ENCODE data around the gene COTL1. TPM values are rescaled to one million over a fixed set of nuclear protein-coding genes. Genes with fewer than 3 reads are reported as not detected.

Gene COTL1
- total and polyA plus RNA-seq, 9 of the 15 experiments (the other 6 are each of a cell fraction or from before 2014, with no cell fraction given): 27.7 to 185 (median 72.5) TPM

DNA sequence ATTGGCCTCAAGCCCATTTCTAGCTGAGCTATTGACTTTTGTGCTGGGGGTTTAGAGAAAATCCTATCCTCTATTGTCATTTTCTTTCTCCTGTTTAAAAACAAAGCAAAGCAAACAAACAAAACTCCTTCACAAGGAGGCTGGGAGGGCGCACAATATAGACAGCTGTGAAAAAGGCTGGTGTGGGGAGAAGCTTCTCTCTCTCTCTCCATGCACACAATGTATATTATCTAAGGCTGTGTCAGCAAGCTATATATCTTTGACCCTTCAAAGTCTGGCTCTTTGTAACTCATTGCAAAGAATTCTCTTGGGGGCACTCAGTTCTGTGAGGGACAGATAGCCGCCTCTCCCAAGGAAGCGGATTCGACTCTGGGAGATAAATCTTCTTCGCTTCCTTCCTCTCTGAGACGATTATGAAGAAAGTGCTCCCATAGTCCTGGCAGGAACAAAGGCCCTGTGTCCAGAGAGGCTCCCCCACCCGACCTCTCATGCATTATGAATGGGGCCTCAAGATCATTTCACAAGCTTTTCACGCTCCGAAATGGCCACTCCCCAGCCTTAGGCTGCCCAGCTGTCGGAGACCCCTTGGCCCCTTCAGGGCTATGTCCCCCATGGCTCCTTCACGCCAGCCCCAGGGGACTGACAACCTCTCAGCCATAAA is 80.3 kb downstream of the COTL1 start (continued):
- TF ChIP-seq, protein P1, sequence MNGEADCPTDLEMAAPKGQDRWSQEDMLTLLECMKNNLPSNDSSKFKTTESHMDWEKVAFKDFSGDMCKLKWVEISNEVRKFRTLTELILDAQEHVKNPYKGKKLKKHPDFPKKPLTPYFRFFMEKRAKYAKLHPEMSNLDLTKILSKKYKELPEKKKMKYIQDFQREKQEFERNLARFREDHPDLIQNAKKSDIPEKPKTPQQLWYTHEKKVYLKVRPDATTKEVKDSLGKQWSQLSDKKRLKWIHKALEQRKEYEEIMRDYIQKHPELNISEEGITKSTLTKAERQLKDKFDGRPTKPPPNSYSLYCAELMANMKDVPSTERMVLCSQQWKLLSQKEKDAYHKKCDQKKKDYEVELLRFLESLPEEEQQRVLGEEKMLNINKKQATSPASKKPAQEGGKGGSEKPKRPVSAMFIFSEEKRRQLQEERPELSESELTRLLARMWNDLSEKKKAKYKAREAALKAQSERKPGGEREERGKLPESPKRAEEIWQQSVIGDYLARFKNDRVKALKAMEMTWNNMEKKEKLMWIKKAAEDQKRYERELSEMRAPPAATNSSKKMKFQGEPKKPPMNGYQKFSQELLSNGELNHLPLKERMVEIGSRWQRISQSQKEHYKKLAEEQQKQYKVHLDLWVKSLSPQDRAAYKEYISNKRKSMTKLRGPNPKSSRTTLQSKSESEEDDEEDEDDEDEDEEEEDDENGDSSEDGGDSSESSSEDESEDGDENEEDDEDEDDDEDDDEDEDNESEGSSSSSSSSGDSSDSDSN (IDR thresholded peaks at IDR 0.05; ENCODE audit: borderline replicate concordance in 1 of 2, low read depth in 2 of 2, low read length in 2 of 2): peak; percentile 31 to 55; a peak in 2 of 4 replicates
- TF ChIP-seq RBM22 (IDR thresholded peaks at IDR 0.05; ENCODE audit: low read depth, low read length, poor library complexity, severe bottlenecking) (no peak), SMARCA4 (IDR thresholded peaks at IDR 0.05) (peak; percentile 90), KDM1A (IDR thresholded peaks at IDR 0.05) (peak; percentile 68 to 79), ATF1 (CRISPR knock-in tag; IDR thresholded peaks at IDR 0.05) (no peak), ATF1 (tag; IDR thresholded peaks at IDR 0.05) (peak; percentile 78), ZNF696 (CRISPR knock-in tag; conservative IDR thresholded peaks at IDR 0.05) (no peak), BRD4 (IDR thresholded peaks at IDR 0.05) (peak; percentile 89), GTF2F1 (IDR thresholded peaks at IDR 0.05; ENCODE audit: low read depth, low read length) (no peak), FOXK1 (CRISPR knock-in tag; IDR thresholded peaks at IDR 0.05; ENCODE audit: borderline replicate concordance) (no peak), LARP7 (IDR thresholded peaks at IDR 0.05) (no peak), PCBP2 (IDR thresholded peaks at IDR 0.05; ENCODE audit: low read depth, low read length, poor library complexity, severe bottlenecking) (no peak), GATA2 (CRISPR knock-in tag; IDR thresholded peaks at IDR 0.05) (peak; percentile 69; the same call in 1 of the 2 replicates)
- TF ChIP-seq, protein P2, sequence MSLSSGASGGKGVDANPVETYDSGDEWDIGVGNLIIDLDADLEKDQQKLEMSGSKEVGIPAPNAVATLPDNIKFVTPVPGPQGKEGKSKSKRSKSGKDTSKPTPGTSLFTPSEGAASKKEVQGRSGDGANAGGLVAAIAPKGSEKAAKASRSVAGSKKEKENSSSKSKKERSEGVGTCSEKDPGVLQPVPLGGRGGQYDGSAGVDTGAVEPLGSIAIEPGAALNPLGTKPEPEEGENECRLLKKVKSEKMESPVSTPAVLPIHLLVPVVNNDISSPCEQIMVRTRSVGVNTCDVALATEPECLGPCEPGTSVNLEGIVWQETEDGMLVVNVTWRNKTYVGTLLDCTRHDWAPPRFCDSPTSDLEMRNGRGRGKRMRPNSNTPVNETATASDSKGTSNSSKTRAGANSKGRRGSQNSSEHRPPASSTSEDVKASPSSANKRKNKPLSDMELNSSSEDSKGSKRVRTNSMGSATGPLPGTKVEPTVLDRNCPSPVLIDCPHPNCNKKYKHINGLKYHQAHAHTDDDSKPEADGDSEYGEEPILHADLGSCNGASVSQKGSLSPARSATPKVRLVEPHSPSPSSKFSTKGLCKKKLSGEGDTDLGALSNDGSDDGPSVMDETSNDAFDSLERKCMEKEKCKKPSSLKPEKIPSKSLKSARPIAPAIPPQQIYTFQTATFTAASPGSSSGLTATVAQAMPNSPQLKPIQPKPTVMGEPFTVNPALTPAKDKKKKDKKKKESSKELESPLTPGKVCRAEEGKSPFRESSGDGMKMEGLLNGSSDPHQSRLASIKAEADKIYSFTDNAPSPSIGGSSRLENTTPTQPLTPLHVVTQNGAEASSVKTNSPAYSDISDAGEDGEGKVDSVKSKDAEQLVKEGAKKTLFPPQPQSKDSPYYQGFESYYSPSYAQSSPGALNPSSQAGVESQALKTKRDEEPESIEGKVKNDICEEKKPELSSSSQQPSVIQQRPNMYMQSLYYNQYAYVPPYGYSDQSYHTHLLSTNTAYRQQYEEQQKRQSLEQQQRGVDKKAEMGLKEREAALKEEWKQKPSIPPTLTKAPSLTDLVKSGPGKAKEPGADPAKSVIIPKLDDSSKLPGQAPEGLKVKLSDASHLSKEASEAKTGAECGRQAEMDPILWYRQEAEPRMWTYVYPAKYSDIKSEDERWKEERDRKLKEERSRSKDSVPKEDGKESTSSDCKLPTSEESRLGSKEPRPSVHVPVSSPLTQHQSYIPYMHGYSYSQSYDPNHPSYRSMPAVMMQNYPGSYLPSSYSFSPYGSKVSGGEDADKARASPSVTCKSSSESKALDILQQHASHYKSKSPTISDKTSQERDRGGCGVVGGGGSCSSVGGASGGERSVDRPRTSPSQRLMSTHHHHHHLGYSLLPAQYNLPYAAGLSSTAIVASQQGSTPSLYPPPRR (CRISPR knock-in tag; IDR thresholded peaks at IDR 0.05; ENCODE audit: borderline replicate concordance): no peak
- TF ChIP-seq, protein P3, sequence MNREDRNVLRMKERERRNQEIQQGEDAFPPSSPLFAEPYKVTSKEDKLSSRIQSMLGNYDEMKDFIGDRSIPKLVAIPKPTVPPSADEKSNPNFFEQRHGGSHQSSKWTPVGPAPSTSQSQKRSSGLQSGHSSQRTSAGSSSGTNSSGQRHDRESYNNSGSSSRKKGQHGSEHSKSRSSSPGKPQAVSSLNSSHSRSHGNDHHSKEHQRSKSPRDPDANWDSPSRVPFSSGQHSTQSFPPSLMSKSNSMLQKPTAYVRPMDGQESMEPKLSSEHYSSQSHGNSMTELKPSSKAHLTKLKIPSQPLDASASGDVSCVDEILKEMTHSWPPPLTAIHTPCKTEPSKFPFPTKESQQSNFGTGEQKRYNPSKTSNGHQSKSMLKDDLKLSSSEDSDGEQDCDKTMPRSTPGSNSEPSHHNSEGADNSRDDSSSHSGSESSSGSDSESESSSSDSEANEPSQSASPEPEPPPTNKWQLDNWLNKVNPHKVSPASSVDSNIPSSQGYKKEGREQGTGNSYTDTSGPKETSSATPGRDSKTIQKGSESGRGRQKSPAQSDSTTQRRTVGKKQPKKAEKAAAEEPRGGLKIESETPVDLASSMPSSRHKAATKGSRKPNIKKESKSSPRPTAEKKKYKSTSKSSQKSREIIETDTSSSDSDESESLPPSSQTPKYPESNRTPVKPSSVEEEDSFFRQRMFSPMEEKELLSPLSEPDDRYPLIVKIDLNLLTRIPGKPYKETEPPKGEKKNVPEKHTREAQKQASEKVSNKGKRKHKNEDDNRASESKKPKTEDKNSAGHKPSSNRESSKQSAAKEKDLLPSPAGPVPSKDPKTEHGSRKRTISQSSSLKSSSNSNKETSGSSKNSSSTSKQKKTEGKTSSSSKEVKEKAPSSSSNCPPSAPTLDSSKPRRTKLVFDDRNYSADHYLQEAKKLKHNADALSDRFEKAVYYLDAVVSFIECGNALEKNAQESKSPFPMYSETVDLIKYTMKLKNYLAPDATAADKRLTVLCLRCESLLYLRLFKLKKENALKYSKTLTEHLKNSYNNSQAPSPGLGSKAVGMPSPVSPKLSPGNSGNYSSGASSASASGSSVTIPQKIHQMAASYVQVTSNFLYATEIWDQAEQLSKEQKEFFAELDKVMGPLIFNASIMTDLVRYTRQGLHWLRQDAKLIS (CRISPR knock-in tag; IDR thresholded peaks at IDR 0.05): 0 out of 2 replicates have a peak, but pooled peaks have one; percentile 17

Measured in K562 (cell line).